ENCODE results near the gene DECR2. TPM values are rescaled to one million over a fixed set of nuclear protein-coding genes. Genes with fewer than 3 reads are reported as not detected.

The DECR2 gene
- 20.9 to 31.4 TPM (median 26.9 TPM) in 5 replicates for total RNA-seq (2022; extraction: Qiagen RNA extraction)

GRCh38 chr16:401468-402348 is at the start of gene DECR2:
Gene DECR2 (plus strand): TSS chr16:401885. CDS start chr16:401964, 79 bp downstream.

GRCh38 chr16:352547-353403 is 48.9 kb upstream of the DECR2 start, which contains the start of gene AXIN1:
Gene AXIN1 (minus strand): TSS chr16:352723. CDS start chr16:347025, 5,698 bp downstream.

GRCh38 chr16:370443-370842 is 31.2 kb upstream of the DECR2 start, which contains the start of gene MRPL28:
Gene MRPL28 (minus strand): TSS chr16:370538. CDS start chr16:370218, 320 bp downstream.

GRCh38 chr16:381789-382717 is 19.6 kb upstream of the DECR2 start, which contains the start of gene PGAP6:
Gene PGAP6 (minus strand): TSS chr16:381978. CDS start chr16:381821, 157 bp downstream.

GRCh38 chr16:397135-397661 is 4.5 kb upstream of the DECR2 start, which contains the start of gene NME4:
Gene NME4 (plus strand): TSS chr16:397199. CDS start chr16:397223, 24 bp downstream.

GRCh38 chr16:425082-425718 is 23.5 kb downstream of the DECR2 start, which contains the start of gene RAB11FIP3:
Gene RAB11FIP3 (plus strand): TSS chr16:425649. CDS start chr16:426007, 358 bp downstream.

Other genes starting within 250 kb of the DECR2 start
- 0.19 TPM in 1 of 5 replicates, not detected in the others for gene HBZ, start 249.2 kb upstream of the DECR2 start, total RNA-seq (2022; extraction: Qiagen RNA extraction)
- not detected in 5 replicates for gene HBM, start 235.9 kb upstream of the DECR2 start, total RNA-seq (2022; extraction: Qiagen RNA extraction)
- 0.47 to 0.97 TPM (median 0.68 TPM) in 4 of 5 replicates, not detected in the other for gene HBA2, start 229.0 kb upstream of the DECR2 start, total RNA-seq (2022; extraction: Qiagen RNA extraction)
- 0.87 to 2.8 TPM (median 1.5 TPM) in 4 of 5 replicates, not detected in the other for gene HBA1, start 225.2 kb upstream of the DECR2 start, total RNA-seq (2022; extraction: Qiagen RNA extraction)
- 4.6 to 8.2 TPM (median 7.1 TPM) in 5 replicates for gene HBQ1, start 221.4 kb upstream of the DECR2 start, total RNA-seq (2022; extraction: Qiagen RNA extraction)
- gene LUC7L, start 172.4 kb upstream of the DECR2 start, total RNA-seq (2022; extraction: Qiagen RNA extraction) = 41.1 to 48.4 TPM (median 46.1 TPM) in 5 replicates
- gene FAM234A, start 167.1 kb upstream of the DECR2 start, total RNA-seq (2022; extraction: Qiagen RNA extraction) = 40.8 to 49.2 TPM (median 48.4 TPM) in 5 replicates
- gene RGS11, start 125.9 kb upstream of the DECR2 start, total RNA-seq (2022; extraction: Qiagen RNA extraction) = 3.4 to 5.4 TPM (median 4.9 TPM) in 5 replicates
- gene ARHGDIG, start 121.3 kb upstream of the DECR2 start, total RNA-seq (2022; extraction: Qiagen RNA extraction) = 2.7 to 3.4 TPM (median 3.2 TPM) in 5 replicates
- gene PDIA2, start 118.7 kb upstream of the DECR2 start, total RNA-seq (2022; extraction: Qiagen RNA extraction) = 0.11 to 0.65 TPM (median 0.42 TPM) in 5 replicates
- gene AXIN1, start 49.2 kb upstream of the DECR2 start, total RNA-seq (2022; extraction: Qiagen RNA extraction) = 24.5 to 34.7 TPM (median 31.7 TPM) in 5 replicates
- 121 to 139 TPM (median 132 TPM) in 5 replicates for gene MRPL28, start 31.3 kb upstream of the DECR2 start, total RNA-seq (2022; extraction: Qiagen RNA extraction)
- 28.8 to 39.8 TPM (median 37.5 TPM) in 5 replicates for gene PGAP6, start 19.9 kb upstream of the DECR2 start, total RNA-seq (2022; extraction: Qiagen RNA extraction)
- gene NME4, start 4.7 kb upstream of the DECR2 start, total RNA-seq (2022; extraction: Qiagen RNA extraction) = 288 to 451 TPM (median 424 TPM) in 5 replicates
- 22.9 to 30.3 TPM (median 25.1 TPM) in 5 replicates for gene RAB11FIP3, start 23.8 kb downstream of the DECR2 start, total RNA-seq (2022; extraction: Qiagen RNA extraction)
- 39.5 to 81.2 TPM (median 72.0 TPM) in 5 replicates for gene CAPN15, start 125.8 kb downstream of the DECR2 start, total RNA-seq (2022; extraction: Qiagen RNA extraction)
- 0.09 to 0.24 TPM (median 0.20 TPM) in 5 replicates for gene PRR35, start 158.5 kb downstream of the DECR2 start, total RNA-seq (2022; extraction: Qiagen RNA extraction)
- 0.06 to 0.26 TPM (median 0.19 TPM) in 5 replicates for gene NHLRC4, start 165.1 kb downstream of the DECR2 start, total RNA-seq (2022; extraction: Qiagen RNA extraction)
- gene PIGQ, start 168.1 kb downstream of the DECR2 start, total RNA-seq (2022; extraction: Qiagen RNA extraction) = 26.9 to 42.7 TPM (median 40.1 TPM) in 5 replicates
- 12.0 to 18.7 TPM (median 17.9 TPM) in 5 replicates for gene RAB40C, start 188.2 kb downstream of the DECR2 start, total RNA-seq (2022; extraction: Qiagen RNA extraction)
- 0.08 to 0.23 TPM (median 0.12 TPM) in 5 replicates for gene WFIKKN1, start 229.1 kb downstream of the DECR2 start, total RNA-seq (2022; extraction: Qiagen RNA extraction)
- 80.9 to 144 TPM (median 141 TPM) in 5 replicates for gene METTL26, start 234.4 kb downstream of the DECR2 start, total RNA-seq (2022; extraction: Qiagen RNA extraction)
- gene MCRIP2, start 239.9 kb downstream of the DECR2 start, total RNA-seq (2022; extraction: Qiagen RNA extraction) = 16.7 to 43.3 TPM (median 41.7 TPM) in 5 replicates
- gene WDR90, start 247.5 kb downstream of the DECR2 start, total RNA-seq (2022; extraction: Qiagen RNA extraction) = 16.0 to 32.2 TPM (median 30.2 TPM) in 5 replicates

Data from A549 treated with Mapracorat at 1 μM for 4 hours (cell line).